GM18519 (cell line): ENCODE measurements around the gene SLC50A1.

Experiments
- ATAC-seq: cut with Tn5 transposase; IDR thresholded peaks from one replicate; pipeline ENCODE4 v1.9.1; 2021; ENCODE audit warnings: mild to moderate bottlenecking, moderate library complexity; ENCODE audit not compliant: unreplicated experiment, low FRiP score

The SLC50A1 gene

GRCh38 chr1:155169541-155169940, 33.9 kb downstream of the SLC50A1 start:
- no peak for ATAC-seq

DNA sequence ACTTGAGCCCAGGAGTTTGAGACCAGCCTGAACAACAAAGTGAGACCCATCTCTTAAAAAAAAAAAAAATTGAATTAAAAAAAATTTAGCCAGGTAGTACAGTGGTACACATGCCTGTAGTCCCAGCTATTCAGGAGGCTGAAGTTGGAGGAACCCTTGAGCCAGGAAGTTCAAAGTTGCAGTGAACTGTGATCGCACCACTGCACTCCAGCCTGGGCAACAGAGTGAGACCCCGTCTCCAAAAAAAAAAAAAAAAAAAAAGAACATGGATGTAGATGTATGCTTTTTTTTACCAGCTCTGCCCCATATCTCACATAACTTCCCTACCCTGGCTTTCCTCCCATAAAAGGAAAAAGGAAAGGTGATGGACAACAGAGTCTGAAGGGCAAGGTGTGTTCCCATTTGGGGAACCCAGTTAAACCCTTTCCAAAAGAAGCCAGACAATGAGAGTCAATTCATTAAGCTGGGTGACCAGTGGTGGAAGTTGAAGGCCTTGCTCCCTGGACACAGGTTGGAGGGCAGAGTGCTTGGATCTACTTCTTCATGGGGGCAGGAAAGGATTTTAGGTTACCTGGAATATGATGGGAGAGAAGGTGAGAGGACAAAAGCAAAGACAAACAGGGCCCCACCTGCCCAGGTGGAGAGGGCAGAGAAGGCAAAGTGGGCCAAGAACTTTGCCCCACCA, 34.6 kb downstream of the SLC50A1 start:
- no peak for ATAC-seq

- no peak for ATAC-seq
These were observed 35.2 kb downstream of the SLC50A1 start for GRCh38 chr1:155170806-155171205.

DNA sequence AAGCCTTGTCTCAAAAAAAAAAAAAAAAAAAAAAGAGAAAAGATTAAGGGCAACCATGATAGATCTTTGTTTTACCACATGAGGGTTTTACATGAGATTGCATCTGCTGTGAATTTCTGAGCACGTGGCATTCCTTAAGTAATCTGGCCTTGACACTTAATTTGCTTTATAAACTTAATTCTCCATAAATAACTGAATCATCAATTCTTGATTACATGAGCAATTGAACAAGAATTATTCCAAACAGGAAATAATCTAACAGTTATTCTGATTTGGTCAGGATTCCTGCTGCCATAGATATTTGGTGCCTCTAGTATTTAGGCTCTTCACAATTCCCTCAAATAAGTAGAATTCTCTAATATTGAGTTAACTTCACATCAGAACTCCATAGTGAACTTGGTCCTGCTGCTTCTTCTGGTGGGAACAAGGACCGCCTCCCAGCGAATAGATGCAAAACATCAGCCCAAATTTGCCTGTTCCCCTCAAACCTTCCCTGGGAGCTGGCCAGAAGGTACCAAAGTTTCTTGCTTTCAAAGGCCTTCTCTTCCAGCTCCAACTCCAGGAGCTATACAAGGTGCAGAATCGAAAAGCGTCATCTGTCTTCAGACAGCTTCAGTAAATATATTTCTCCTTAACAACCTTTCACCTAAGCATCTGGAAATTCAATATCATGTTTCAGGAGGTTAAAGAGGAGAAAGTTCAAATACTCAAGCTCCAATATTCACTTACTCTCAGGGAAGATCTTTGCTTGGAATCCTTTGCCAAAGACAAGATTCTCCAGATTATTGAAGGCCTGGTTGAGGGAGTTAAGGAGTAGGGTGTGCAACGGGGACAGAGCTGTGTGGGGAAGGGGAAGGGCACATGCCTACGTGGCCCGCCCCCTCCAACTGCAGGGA, 36.4 kb downstream of the SLC50A1 start:
- no peak for ATAC-seq

DNA sequence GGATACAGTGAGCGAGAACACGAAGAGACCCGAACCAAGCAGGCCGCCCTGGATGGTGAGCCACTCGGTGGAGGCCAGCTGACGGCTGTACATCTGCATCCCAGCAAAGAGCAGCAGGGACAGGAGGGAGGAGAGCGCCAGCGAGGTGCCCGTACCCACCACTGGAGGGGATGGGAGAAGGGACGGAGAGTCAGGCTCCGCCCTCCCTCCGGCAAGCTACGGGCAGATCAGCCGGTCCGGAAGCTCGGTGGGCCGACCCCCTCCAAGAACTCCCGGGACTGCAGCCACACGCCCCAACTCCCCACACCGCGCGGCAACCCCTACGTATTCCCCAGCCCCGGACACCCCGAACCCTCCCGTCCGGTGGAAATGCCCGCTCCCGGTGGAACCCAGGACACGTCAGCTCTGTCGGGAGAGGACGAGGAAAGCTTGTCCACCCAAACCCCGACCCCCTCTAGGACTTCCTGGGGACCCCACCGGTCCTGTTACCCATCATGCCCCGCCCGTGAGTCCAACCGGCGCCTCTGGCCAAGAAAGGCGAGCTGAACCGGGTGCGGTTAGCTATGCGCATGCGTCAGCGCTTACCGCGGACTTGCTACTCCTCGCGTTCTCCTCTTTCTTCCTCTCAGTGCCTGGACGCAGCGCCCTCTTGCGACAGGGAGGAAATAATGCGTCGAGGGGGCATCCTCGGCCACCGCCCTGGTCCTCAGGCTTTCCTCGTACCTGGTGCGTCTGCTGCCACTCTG, 37.3 kb downstream of the SLC50A1 start, which contains the start of gene KRTCAP2:
TSS of gene KRTCAP2 (minus strand) at position 573 of the 746 bp plus-strand sequence. CDS start at position 493, 80 bp downstream.
- peak; percentile 64 for ATAC-seq

GRCh38 chr1:155173478-155174323, 38.0 kb downstream of the SLC50A1 start, which contains the start of gene TRIM46:
Gene TRIM46 (plus strand): TSS chr1:155173849. CDS start chr1:155173967, 118 bp downstream.
- ATAC-seq, result no peak

DNA sequence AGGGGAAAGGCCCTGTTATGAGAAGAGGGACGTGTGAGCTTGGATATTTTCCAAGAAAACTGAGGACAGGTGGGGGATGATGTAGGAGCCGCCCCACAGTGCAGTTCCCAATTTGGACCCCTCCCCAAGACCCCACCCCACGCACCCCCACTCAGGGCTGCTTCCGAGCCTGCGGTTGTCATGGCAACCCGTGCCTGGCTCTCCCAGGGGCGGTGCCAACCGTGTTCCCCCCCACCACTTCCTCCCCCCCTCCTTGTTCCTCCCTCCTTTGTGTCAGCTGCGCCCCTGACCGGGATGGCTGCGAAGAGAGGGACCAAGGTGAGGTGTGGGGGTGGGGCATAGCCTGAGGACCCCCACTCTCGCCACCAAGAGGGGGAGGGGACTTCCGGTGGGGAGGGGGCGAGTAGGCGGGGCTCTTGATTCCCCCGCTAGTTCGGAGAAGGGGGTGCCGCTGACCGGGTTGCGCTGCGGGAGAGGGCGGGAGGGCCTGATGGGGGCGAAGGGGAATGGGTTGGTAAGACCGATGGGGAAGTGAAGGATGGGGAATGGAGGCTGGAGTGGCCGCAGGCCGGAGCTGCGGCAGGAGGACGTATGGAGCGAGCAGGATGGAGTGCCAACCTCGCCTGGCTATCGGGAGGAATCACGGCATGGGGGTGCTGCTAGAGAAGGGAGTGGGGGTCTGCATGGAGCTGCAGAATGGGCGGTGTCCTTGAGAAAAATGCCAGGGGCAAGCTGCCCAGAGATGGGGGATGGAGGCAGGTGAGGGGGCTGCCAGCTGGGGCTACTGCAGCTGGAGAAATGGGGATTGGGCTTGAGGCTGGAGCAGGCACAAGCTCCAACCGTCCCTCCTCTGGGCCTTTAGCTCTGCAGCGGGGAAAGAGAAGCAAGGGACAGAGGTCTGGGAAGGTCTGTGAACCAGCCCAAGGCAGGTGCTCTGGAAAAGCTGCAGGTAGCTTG, 39.0 kb downstream of the SLC50A1 start:
- ATAC-seq, result no peak

- no peak for ATAC-seq
These were observed 39.8 kb downstream of the SLC50A1 start for GRCh38 chr1:155175281-155175926.

DNA sequence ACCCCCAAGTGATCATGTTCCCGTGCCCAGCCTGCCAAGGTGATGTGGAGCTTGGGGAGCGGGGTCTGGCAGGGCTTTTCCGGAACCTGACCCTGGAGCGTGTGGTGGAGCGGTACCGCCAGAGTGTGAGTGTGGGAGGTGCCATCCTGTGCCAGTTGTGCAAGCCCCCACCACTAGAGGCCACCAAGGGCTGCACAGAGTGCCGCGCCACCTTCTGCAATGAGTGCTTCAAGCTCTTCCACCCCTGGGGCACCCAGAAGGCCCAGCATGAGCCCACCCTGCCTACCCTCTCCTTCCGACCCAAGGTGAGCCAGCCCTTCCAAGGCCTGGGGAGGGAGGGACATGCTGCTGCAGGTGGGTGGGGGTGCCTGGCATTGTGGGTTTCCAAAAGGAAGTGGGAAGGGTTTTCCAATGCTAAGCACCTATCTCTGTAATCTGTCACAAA, 40.3 kb downstream of the SLC50A1 start:
- no peak for ATAC-seq

- no peak for ATAC-seq
These were observed 41.0 kb downstream of the SLC50A1 start for GRCh38 chr1:155176544-155177071.

DNA sequence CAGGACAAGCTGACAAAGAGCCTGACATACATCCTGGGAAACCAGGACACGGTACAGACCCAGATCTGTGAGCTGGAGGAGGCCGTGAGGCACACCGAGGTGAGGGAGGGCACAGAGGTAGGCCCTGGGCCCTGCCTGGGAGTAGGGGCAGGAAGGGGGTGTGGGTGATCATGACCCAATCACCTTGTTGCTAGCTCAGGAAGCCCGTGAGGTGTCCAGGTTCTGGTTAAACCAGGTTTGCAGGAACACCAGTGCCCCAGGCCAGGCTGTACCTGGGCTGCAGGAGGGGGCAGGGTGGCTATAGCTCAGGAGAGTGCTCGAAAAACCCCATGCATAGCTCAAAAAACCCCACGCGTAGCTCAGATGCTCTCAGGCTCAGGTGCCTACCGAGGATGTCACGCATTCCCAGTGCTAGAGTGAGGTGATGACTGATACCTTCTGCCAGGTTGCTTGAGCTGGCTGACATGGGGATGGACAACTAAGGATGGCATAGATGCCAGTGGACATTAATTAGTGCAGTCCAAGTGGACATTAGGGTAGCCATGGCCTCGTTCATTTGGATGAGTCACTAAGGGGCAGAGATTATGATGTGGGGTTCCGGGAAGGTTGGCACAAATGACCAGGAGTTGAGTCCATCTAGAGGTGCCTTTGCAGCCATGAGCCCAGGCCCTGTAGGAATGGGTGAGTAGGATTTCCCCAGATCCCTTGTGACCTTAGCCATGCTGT, 41.7 kb downstream of the SLC50A1 start:
- ATAC-seq, result no peak

- no peak for ATAC-seq
These were observed 42.2 kb downstream of the SLC50A1 start for GRCh38 chr1:155177918-155178281.

DNA sequence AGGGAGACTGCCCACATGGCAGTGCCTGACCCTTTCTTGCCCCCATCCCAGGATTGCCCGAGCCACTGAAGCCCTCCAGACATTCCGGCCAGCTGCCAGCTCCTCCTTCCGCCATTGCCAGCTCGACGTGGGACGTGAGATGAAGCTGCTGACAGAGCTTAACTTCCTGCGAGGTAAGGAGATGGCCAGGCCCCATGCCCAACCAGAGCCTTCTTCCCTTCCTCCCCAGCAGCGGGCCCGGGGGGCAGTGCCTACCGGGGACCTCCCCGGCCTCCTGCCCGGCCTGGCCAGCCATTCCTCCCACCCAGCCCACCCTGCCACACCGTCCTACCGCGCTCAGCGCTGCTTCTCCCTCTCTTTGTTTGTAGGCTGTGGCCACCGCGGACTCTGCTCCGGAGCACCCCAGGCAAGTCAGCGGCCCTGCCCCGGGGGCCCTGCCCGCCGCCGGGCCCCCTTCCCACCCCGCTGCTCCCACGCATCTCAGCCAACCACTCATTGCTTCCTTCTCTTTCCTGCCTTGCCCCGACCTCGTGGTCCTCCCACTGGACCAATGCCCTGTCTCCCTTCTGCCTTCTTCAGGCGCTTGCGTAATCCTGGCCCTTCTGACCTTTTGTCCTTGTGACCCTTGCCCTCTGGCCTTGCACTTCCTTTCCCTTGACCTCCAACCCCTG, 42.9 kb downstream of the SLC50A1 start:
- no peak for ATAC-seq

- ATAC-seq, result no peak
These were observed 43.7 kb downstream of the SLC50A1 start for GRCh38 chr1:155179112-155180031.

GRCh38 chr1:155181371-155182051, 45.9 kb downstream of the SLC50A1 start:
- no peak for ATAC-seq
